ENCODE measurements around the gene LDLRAD3. TPM values are rescaled to one million over a fixed set of nuclear protein-coding genes. Genes with fewer than 3 reads are reported as not detected.

LDLRAD3 gene
- total and polyA plus RNA-seq, 7 experiments from 2014 or later, result 0.08 to 6.9 (median 0.41) TPM; not detected in 3

GRCh38 chr11:35924811-35925210 is 19.1 kb upstream of the LDLRAD3 start:
- no peak overlapping the region for H3K27ac ChIP-seq (ENCODE audit: low read depth, low read length)
- H3K4me3 Mint-ChIP-seq, result no peak overlapping the region
- no peak for DNase-seq

GRCh38 chr11:35927104-35927503 is 16.8 kb upstream of the LDLRAD3 start:
- ATAC-seq (no peak), DNase-seq (no peak)
- Histone ChIP-seq H3K4me3 (ENCODE audit: low read length) (no peak overlapping the region), H3K27me3 (ENCODE audit: control insufficient read depth in 2 of 2, insufficient read depth in 2 of 2, low read length in 2 of 2) (no peaks in the 10 kb centered on the region), H3K4me1 (ENCODE audit: control insufficient read depth in 2 of 2, insufficient read depth in 2 of 2, low read length in 2 of 2) (no peaks in the 10 kb centered on the region), H3K27ac (ENCODE audit: low read depth, low read length) (no peak overlapping the region), H3K36me3 (ENCODE audit: control insufficient read depth in 2 of 3, insufficient read depth in 3 of 3, low read length in 3 of 3) (no peaks in the 10 kb centered on the region), H3K9me3 (ENCODE audit: control insufficient read depth in 2 of 3, low read length in 3 of 3) (no peaks in the 10 kb centered on the region)
- H3K4me1 Mint-ChIP-seq, result peaks cover 0 to 2% (median 0%) of the 10 kb centered on the region in 7 donors
- H3K27me3 Mint-ChIP-seq, result peaks cover 2 to 24% (median 23%) of the 10 kb centered on the region in 5 donors
- peaks cover 0 to 3% (median 0%) of the 10 kb centered on the region in 11 donors for H3K9me3 Mint-ChIP-seq
- H3K36me3 Mint-ChIP-seq, result no peaks in the 10 kb centered on the region
- H3K27ac Mint-ChIP-seq, result no peak overlapping the region
- ChIA-PET POLR2A (no interaction called here), CTCF (no interaction called here)
- intact Hi-C loops (cut with micrococcal nuclease), result no loop called here
- no peak overlapping the region for H3K4me3 Mint-ChIP-seq

More at GRCh38 chr11:35924811-35925210, 19.1 kb upstream of the LDLRAD3 start:
- peaks cover 0 to 32% (median 14%) of the 10 kb centered on the region in 5 donors for H3K27me3 Mint-ChIP-seq
- peaks cover 0 to 4% (median 0%) of the 10 kb centered on the region in 7 donors for H3K4me1 Mint-ChIP-seq
- intact Hi-C loops (cut with micrococcal nuclease), result no loop called here
- ChIA-PET CTCF (no interaction called here), POLR2A (no interaction called here)
- no peaks in the 10 kb centered on the region for H3K4me1 ChIP-seq (ENCODE audit: control insufficient read depth in 2 of 2, insufficient read depth in 2 of 2, low read length in 2 of 2)
- H3K4me3 ChIP-seq (ENCODE audit: low read length), result no peak overlapping the region
- no peaks in the 10 kb centered on the region for H3K27me3 ChIP-seq (ENCODE audit: control insufficient read depth in 2 of 2, insufficient read depth in 2 of 2, low read length in 2 of 2)
- no peak for ATAC-seq
- no peaks in the 10 kb centered on the region for H3K36me3 Mint-ChIP-seq
- no peaks in the 10 kb centered on the region for H3K36me3 ChIP-seq (ENCODE audit: control insufficient read depth in 2 of 3, insufficient read depth in 3 of 3, low read length in 3 of 3)
- peaks cover 0 to 3% (median 0%) of the 10 kb centered on the region in 11 donors for H3K9me3 Mint-ChIP-seq
- H3K27ac Mint-ChIP-seq, result no peak overlapping the region
- no peaks in the 10 kb centered on the region for H3K9me3 ChIP-seq (ENCODE audit: control insufficient read depth in 2 of 3, low read length in 3 of 3)

GRCh38 chr11:35927682-35928081 is 16.2 kb upstream of the LDLRAD3 start:
- DNase-seq (peak in 1 of 9 donors; percentile 15), ATAC-seq (peak; percentile 78)
- H3K27me3 ChIP-seq (ENCODE audit: control insufficient read depth in 2 of 2, insufficient read depth in 2 of 2, low read length in 2 of 2), result no peaks in the 10 kb centered on the region
- no peaks in the 10 kb centered on the region for H3K9me3 ChIP-seq (ENCODE audit: control insufficient read depth in 2 of 3, low read length in 3 of 3)
- H3K27me3 Mint-ChIP-seq, result peaks cover 3 to 26% (median 22%) of the 10 kb centered on the region in 5 donors
- no peaks in the 10 kb centered on the region for H3K4me1 ChIP-seq (ENCODE audit: control insufficient read depth in 2 of 2, insufficient read depth in 2 of 2, low read length in 2 of 2)
- H3K27ac ChIP-seq (ENCODE audit: low read depth, low read length), result no peak overlapping the region
- ChIA-PET POLR2A (no interaction called here), CTCF (no interaction called here)
- intact Hi-C loops (cut with micrococcal nuclease), result no loop called here
- H3K4me1 Mint-ChIP-seq, result peaks cover 0 to 2% (median 0%) of the 10 kb centered on the region in 7 donors
- no peak overlapping the region for H3K4me3 Mint-ChIP-seq
- no peaks in the 10 kb centered on the region for H3K36me3 ChIP-seq (ENCODE audit: control insufficient read depth in 2 of 3, insufficient read depth in 3 of 3, low read length in 3 of 3)
- H3K36me3 Mint-ChIP-seq, result no peaks in the 10 kb centered on the region
- peaks cover 0 to 3% (median 0%) of the 10 kb centered on the region in 11 donors for H3K9me3 Mint-ChIP-seq
- no peak overlapping the region for H3K4me3 ChIP-seq (ENCODE audit: low read length)
- no peak overlapping the region for H3K27ac Mint-ChIP-seq

GRCh38 chr11:35928688-35929395 is 15.0 kb upstream of the LDLRAD3 start:
- no peaks in the 10 kb centered on the region for H3K9me3 ChIP-seq (ENCODE audit: control insufficient read depth in 2 of 3, low read length in 3 of 3)
- no peak for DNase-seq
- peaks cover 3 to 28% (median 21%) of the 10 kb centered on the region in 5 donors for H3K27me3 Mint-ChIP-seq
- H3K4me3 ChIP-seq (ENCODE audit: low read length), result no peak overlapping the region
- H3K4me3 Mint-ChIP-seq, result no peak overlapping the region
- intact Hi-C loops (cut with micrococcal nuclease), result no loop called here
- no peak for ATAC-seq
- H3K27me3 ChIP-seq (ENCODE audit: control insufficient read depth in 2 of 2, insufficient read depth in 2 of 2, low read length in 2 of 2), result no peaks in the 10 kb centered on the region
- no peak overlapping the region for H3K27ac Mint-ChIP-seq
- H3K36me3 ChIP-seq (ENCODE audit: control insufficient read depth in 2 of 3, insufficient read depth in 3 of 3, low read length in 3 of 3), result no peaks in the 10 kb centered on the region
- no peaks in the 10 kb centered on the region for H3K4me1 Mint-ChIP-seq
- peaks cover 0 to 4% (median 0%) of the 10 kb centered on the region in 11 donors for H3K9me3 Mint-ChIP-seq
- H3K36me3 Mint-ChIP-seq, result no peaks in the 10 kb centered on the region
- POLR2A ChIA-PET, result no interaction called here
- CTCF ChIA-PET, result no interaction called here
- no peak overlapping the region for H3K27ac ChIP-seq (ENCODE audit: low read depth, low read length)
- H3K4me1 ChIP-seq (ENCODE audit: control insufficient read depth in 2 of 2, insufficient read depth in 2 of 2, low read length in 2 of 2), result no peaks in the 10 kb centered on the region

- no peak overlapping the region for H3K27ac ChIP-seq (ENCODE audit: low read depth, low read length)
- ChIA-PET POLR2A (no interaction called here), CTCF (no interaction called here)
- Mint-ChIP-seq H3K36me3 (no peaks in the 10 kb centered on the region), H3K4me3 (no peak overlapping the region), H3K27ac (no peak overlapping the region), H3K27me3 (peaks cover 3 to 39% (median 25%) of the 10 kb centered on the region in 5 donors), H3K9me3 (peaks cover 0 to 2% (median 0%) of the 10 kb centered on the region in 11 donors), H3K4me1 (no peaks in the 10 kb centered on the region)
- DNase-seq (no peak), ATAC-seq (no peak)
- no peaks in the 10 kb centered on the region for H3K4me1 ChIP-seq (ENCODE audit: control insufficient read depth in 2 of 2, insufficient read depth in 2 of 2, low read length in 2 of 2)
- no peaks in the 10 kb centered on the region for H3K9me3 ChIP-seq (ENCODE audit: control insufficient read depth in 2 of 3, low read length in 3 of 3)
- H3K27me3 ChIP-seq (ENCODE audit: control insufficient read depth in 2 of 2, insufficient read depth in 2 of 2, low read length in 2 of 2), result no peaks in the 10 kb centered on the region
- no peak overlapping the region for H3K4me3 ChIP-seq (ENCODE audit: low read length)
- intact Hi-C loops (cut with micrococcal nuclease), result no loop called here
- H3K36me3 ChIP-seq (ENCODE audit: control insufficient read depth in 2 of 3, insufficient read depth in 3 of 3, low read length in 3 of 3), result no peaks in the 10 kb centered on the region
These were observed 13.4 kb upstream of the LDLRAD3 start for GRCh38 chr11:35930466-35930865.

- H3K27ac ChIP-seq (ENCODE audit: low read depth, low read length), result no peak overlapping the region
- ChIA-PET POLR2A (no interaction called here), CTCF (no interaction called here)
- Mint-ChIP-seq H3K27ac (no peak overlapping the region), H3K9me3 (peaks cover 0 to 2% (median 0%) of the 10 kb centered on the region in 11 donors), H3K36me3 (no peaks in the 10 kb centered on the region), H3K4me3 (no peak overlapping the region), H3K27me3 (peaks cover 5 to 48% (median 32%) of the 10 kb centered on the region in 5 donors), H3K4me1 (no peaks in the 10 kb centered on the region)
- no peaks in the 10 kb centered on the region for H3K4me1 ChIP-seq (ENCODE audit: control insufficient read depth in 2 of 2, insufficient read depth in 2 of 2, low read length in 2 of 2)
- no peak overlapping the region for H3K4me3 ChIP-seq (ENCODE audit: low read length)
- H3K27me3 ChIP-seq (ENCODE audit: control insufficient read depth in 2 of 2, insufficient read depth in 2 of 2, low read length in 2 of 2), result no peaks in the 10 kb centered on the region
- no peaks in the 10 kb centered on the region for H3K9me3 ChIP-seq (ENCODE audit: control insufficient read depth in 2 of 3, low read length in 3 of 3)
- ATAC-seq (no peak), DNase-seq (no peak)
- intact Hi-C loops (cut with micrococcal nuclease), result no loop called here
- no peaks in the 10 kb centered on the region for H3K36me3 ChIP-seq (ENCODE audit: control insufficient read depth in 2 of 3, insufficient read depth in 3 of 3, low read length in 3 of 3)
These were observed 11.7 kb upstream of the LDLRAD3 start for GRCh38 chr11:35932121-35932520.

- peaks cover 0 to 2% (median 0%) of the 10 kb centered on the region in 11 donors for H3K9me3 Mint-ChIP-seq
- no peak overlapping the region for H3K27ac Mint-ChIP-seq
- Histone ChIP-seq H3K36me3 (ENCODE audit: control insufficient read depth in 2 of 3, insufficient read depth in 3 of 3, low read length in 3 of 3) (no peaks in the 10 kb centered on the region), H3K4me3 (ENCODE audit: low read length) (no peak overlapping the region), H3K27ac (ENCODE audit: low read depth, low read length) (no peak overlapping the region), H3K4me1 (ENCODE audit: control insufficient read depth in 2 of 2, insufficient read depth in 2 of 2, low read length in 2 of 2) (no peaks in the 10 kb centered on the region), H3K9me3 (ENCODE audit: control insufficient read depth in 2 of 3, low read length in 3 of 3) (no peaks in the 10 kb centered on the region), H3K27me3 (ENCODE audit: control insufficient read depth in 2 of 2, insufficient read depth in 2 of 2, low read length in 2 of 2) (no peaks in the 10 kb centered on the region)
- intact Hi-C loops (cut with micrococcal nuclease), result no loop called here
- ChIA-PET CTCF (no interaction called here), POLR2A (no interaction called here)
- no peak for DNase-seq
- H3K4me1 Mint-ChIP-seq, result no peaks in the 10 kb centered on the region
- no peak overlapping the region for H3K4me3 Mint-ChIP-seq
- ATAC-seq, result peak; percentile 70
- no peaks in the 10 kb centered on the region for H3K36me3 Mint-ChIP-seq
- H3K27me3 Mint-ChIP-seq, result peaks cover 6 to 53% (median 39%) of the 10 kb centered on the region in 5 donors
These were observed 11.1 kb upstream of the LDLRAD3 start for GRCh38 chr11:35932681-35933319.

Measured in naive thymus-derived CD4-positive, alpha-beta T cell (primary cell).